Left forelimb (tissue), 1 donor: ENCODE data around the gene IQSEC3.
"Not testable (repeated sequence)": the region's sequence is repeated elsewhere in the genome, so short reads cannot be mapped to it uniquely, and the experiment has no call there.

Experiments used
- DNase-seq: peaks from one replicate; pipeline ENCODE4 v3.0.0-alpha.2; 2018; ENCODE audit warnings: low spot score

The IQSEC3 gene

DNA sequence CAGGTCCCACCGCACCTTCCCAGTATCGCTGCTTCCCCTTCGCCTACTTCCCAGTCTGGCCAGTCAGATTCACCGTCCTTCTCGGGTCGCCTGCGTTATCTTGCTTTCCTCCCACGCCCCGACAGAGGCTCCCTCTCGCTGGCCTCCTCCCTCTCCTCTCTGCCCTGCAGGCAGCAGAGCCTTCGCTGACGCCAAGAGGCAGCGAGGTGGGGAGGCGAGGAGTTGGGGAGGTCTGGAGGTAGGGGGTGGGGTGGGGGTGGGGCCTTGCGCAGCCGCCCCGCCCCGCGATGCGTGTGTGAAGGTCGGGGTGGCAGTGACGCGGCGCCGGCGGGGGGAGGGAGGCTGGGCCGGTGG lies at the start of gene IQSEC3:
TSS of gene IQSEC3 (plus strand) at position 340 of the 354 bp plus-strand sequence. CDS start 116 bp downstream, outside the sequence.
- DNase-seq, result not testable (repeated sequence)

DNA sequence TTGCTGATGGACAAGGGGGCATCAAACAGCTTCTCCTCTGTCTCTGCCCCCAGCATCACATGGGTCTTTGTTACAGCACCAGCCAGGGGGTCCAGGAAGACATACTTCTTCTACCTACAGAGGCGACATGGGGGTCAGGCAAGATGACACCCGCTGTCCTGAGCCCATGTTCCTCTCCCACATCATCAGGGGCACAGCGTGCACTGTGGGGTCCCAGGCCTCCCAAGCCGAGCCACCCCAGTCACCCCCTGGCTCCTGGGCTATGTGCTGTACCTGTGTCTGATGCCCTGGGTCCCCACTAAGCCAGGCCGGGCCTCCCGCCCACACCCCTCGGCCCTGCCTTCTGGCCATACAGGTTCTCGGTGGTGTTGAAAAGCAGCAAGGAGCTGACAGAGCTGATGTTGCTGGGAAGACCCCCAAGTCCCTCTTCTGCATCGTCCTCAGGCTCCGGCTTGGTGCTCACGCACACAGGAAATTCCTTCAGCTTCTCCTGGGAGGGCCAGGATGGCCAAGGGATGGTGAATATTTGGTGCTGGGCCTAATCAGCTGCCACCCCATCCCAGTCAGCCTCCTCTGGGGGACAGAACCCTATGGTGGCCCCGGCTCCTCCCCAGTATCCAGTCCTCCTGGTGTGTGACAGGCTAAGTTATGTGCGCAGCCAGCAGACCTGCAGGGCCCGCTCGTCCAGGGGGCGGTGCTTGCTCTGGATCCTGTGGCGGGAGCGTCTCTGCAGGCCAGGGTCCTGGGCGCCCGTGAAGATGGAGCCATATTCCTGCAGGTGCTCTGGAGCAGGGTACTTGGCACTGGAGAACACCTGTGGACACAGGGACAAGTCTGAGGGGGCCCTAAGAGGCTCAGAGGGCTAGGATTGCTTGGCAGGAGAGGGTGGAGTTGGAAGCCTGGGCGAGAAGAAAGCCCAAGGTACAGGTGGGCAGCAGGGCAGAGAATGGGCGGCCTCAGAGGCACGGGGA lies 48.9 kb upstream of the IQSEC3 start:
- DNase-seq, result not testable (repeated sequence)

DNA sequence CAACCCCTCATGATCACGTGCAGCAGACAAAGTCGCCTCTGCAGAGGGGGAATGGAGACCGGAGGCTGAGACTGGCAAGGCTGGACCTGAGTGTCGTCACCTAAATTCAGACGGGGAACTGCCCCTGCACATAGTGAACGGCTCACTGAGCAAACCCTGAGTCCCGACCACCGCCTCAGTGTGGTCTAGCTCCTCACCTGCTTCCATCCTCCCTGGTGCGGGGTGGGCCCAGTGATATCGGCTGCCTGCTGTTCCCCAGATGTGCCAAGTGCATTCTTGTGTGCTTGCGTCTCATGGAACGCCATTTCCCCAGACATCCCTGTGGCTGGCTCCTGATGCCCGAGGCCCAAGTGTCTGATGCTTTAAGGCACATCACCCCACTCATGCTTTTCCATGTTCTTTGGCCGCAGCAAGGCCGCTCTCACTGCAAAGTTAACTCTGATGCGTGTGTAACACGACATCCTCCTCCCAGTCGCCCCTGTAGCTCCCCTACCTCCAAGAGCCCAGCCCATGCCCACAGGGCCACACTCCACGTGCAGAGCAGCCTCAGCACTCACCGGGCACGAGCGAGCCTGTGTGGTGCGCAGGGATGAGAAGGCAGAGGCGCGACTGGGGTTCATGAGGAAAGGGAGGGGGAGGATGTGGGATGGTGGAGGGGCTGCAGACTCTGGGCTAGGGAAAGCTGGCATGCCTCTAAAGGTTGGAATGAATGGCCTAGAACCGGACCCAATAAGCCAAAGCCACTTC lies 47.6 kb upstream of the IQSEC3 start:
- DNase-seq, result not testable (repeated sequence)

DNA sequence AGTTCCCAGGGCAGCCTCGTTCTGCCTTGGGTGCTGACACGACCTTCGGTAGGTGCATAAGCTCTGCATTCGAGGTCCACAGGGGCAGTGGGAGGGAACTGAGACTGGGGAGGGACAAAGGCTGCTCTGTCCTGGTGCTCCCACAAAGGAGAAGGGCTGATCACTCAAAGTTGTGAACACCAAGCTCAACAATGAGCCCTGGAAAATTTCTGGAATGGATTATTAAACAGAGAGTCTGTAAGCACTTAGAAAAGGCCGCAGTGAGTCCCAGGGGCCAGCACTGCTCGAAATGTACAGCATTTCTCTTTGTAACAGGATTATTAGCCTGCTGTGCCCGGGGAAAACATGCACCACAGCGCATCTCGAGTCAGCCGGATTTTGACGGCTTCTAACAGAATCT lies 46.7 kb upstream of the IQSEC3 start:
- not testable (repeated sequence) for DNase-seq

DNA sequence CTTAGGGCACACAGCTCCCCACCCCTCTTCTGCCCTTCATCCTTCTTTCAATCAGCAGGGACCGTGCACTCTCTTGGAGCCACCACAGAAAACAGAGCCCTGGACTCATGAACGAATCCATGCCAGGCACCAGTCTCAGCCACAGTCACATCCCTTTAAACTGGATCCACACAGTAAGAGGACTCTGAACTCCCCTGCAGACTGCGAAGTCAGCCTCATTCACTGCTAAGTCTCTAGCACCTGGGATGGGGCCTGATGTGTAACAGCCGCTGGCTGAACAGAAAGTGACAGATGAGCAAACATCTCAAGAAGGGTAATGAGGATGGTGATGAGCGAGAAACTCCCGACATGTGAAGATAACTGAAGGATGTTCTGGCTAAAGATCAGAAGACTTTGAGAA lies 45.8 kb upstream of the IQSEC3 start:
- DNase-seq, result no peak

DNA sequence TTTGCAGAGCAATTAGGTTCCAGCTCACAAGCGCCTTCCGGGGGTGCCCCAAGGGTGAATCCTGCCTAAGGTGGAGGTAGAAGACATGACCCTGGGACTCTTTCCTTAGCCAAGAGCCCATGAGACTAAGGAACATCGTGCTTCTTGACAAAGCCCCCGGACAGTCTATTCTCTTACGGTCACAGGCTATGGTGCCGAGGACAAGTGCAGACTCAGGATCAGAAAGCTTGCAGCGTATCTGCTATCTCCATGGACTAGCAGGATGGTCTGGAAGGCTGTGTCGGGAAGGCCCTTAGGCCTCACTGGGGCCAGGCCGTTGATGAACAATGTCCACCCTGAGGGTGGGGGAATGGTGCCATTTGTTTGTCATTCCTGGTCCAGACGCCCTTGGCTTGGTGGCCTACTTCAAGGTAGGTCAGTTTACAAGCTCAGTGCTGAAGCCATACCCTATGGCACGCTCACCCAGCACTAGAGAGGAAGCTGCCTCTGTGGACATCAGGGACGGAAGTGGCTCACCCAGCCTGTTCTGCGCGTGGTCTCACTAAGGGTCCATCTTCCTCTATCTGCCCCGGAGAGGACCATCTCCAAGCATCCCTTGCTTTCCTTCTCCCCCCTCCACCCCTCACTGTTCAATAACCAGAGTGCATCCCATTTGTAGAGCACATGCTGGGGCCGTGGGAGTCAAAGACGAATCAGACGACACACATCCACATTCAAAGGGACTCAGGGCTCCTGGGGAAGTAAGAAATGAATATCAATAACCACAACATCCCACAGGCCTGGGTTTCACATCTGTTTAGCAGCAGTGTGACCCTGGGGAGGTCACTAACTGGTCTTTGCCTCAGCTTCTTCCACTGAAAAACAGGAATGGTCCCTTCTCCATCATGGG lies 45.0 kb upstream of the IQSEC3 start:
- DNase-seq, result peak; percentile 44

DNA sequence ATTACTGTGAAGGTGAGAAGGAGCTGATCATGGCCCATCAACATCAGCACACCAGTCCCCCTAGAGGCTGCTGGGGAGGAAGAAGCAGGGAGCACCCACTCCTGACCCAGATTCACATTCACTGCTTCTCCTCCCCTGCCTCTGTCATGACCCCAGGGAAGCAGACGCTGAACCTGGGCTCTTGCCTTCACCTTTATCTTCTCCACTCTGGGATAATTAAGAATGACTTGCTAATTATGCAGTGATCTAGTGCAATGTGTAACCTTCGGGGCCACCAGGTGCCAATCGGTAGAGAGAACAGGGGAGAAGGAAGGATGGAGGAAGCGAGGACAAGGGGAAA lies 44.4 kb upstream of the IQSEC3 start:
- DNase-seq, result no peak

DNA sequence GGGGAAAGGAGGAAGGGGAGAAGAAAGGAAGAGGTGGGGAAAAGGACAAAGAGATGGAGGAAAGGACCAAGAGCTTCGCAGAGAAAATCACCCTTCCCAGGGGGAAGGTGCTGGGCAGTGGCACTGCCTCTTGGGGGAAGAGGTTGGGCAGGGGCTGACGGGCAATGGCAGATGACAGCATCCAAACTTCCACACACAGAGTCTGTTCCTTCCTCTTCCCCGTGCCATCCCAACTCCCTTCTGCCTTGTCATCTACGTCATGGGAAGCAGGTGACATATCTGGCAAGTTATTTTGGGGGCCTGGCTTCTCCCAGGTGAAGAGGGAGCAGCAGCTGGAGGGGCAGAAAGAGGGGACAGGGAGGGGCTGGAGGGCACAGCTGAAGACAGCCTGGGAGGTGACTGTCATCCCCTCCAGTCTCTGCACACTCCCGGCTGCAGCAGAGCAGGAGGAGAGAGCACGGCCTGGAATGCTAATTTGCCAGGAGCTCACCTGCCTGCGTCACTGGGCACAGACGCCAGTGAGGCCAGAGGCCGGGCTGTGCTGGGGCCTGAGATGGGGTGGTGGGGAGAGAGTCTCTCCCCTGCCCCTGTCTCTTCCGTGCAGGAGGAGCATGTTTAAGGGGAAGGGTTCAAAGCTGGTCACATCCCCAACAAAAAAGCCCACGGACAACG lies 43.9 kb upstream of the IQSEC3 start:
- peak; percentile 36 for DNase-seq

DNA sequence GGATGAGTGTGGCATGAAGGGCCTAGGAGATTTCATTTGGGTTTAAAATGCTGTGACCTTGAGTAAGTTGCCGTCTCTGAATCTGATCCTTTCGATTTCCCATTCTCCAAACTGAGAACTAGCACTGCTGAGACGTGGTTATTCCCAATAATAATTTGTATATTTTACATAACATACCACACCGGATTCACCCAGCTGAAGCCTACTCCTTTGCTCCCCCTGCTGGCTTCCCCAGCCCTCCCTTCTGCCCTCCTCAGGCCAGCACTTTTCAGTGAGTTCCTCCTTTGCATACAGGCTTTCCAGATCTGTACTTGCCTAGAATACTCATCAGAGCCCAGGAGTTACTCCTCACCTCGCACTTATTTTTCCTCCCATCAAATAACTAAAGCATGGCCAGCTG lies 38.7 kb upstream of the IQSEC3 start:
- DNase-seq, result not testable (repeated sequence)

DNA sequence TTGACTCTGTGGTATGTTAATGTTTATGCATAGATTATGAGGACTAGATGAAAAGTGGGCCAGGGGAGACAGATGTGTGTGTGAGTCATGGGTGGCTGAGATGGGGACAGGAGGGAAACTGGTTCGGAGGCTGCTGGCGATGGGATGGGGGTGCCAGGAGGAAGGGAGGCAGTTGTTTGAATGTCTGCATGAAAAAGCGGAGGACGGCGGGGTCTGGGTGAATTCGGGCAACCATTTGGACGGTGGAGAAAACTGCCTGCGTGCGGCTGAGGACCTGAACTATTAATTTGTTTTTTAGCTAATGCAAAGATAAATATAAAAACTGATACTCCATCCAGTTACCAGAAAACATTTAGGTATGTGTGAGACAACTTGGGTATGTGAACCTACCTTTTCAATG lies 27.8 kb upstream of the IQSEC3 start:
- DNase-seq, result not testable (repeated sequence)

DNA sequence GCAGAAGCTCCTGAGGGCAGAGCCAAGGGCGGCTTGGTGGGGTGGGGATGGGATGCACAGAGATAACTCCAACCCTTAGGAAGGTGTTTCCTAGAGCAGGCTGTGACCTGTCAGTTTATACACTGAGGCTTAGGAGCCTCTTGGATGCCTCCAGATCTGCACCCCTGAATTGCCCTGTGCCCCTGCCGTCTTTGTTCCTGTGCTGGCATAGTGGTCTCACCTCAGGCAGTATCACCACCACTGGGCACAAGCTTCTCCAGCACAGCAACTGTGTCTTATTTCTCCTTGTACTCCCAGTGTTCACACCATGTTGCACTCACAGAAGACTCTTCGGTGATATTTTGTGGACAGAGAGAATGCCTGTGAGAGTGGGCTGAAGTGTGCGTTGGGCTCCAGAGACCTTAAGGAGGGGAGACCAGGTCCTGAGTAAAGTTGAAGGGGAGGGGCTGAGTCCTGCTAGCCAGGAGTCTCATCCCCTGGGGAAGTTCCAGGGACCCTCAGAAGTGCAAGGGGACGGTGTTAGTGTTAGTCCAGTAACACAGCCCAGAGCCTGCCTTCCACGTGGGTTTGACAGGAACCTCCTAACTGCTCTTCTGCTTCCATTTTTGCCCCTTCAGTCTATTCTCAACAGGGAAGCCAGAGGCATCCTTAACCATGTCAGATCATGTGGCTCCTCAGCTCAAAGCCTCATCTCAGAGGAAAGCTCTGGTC lies 26.9 kb upstream of the IQSEC3 start:
- DNase-seq, result not testable (repeated sequence)

DNA sequence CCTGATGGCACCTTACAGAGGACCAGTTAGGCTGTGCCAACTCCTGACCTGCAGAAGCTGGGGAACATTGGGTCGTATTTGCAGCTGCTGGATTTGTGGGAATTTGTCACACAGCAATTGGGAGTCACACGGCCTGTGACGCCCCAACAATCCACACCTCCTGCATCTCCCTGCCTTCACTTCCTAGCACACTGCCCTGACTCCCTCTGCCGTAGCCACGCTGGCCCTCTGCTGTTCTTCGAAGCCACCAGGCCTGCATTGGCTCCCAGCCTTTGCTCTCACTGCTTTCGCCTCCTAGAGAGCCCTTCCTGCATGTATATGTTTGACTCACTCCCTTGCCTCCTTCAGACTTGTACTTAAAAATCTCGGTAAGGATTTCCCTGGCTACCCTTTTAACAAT lies 22.2 kb upstream of the IQSEC3 start:
- DNase-seq, result not testable (repeated sequence)

DNA sequence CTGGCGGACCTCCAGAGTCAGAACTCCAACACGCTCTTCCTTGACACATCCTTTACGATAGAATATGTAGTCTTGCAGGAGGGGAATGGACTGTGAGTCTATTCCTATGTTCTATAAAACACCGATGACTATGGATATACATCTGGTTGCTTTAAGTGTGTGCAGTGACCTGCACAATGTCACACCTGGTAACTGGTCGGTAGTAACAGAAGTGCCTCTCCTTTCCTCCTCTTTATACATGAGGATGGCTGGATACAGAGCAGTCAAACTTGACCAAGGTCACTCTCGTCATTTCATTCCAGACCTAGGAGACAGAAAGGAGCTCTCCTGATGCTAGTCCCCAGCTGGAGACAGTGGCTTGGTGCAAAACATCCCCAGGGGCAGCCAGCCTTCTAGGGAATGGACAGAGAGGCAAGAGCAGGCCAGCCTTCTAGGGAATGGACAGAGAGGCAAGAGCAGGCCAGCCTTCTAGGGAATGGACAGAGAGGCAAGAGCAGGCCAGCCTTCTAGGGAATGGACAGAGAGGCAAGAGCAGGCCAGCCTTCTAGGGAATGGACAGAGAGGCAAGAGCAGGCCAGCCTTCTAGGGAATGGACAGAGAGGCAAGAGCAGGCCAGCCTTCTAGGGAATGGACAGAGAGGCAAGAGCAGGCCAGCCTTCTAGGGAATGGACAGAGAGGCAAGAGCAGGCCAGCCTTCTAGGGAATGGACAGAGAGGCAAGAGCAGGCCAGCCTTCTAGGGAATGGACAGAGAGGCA lies 21.2 kb upstream of the IQSEC3 start:
- not testable (repeated sequence) for DNase-seq

DNA sequence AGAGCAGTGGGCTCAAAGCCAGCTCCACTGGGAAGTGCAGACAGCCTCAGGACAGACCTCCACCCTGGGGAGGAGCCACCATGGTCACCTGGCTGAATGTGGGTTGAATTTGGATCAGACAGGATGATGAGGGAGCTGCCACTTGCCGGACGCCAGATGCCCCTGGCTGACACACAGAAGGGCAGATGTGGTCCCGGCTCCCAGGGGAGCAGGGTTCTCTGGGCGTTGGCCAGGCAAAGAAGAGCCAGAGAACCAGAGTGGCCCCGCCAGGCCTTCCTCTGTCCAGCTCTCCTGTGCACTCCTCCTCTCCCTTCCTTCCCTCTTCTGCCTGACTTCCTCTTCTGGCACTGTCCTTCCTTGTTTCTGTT lies 20.6 kb upstream of the IQSEC3 start:
- DNase-seq, result not testable (repeated sequence)

DNA sequence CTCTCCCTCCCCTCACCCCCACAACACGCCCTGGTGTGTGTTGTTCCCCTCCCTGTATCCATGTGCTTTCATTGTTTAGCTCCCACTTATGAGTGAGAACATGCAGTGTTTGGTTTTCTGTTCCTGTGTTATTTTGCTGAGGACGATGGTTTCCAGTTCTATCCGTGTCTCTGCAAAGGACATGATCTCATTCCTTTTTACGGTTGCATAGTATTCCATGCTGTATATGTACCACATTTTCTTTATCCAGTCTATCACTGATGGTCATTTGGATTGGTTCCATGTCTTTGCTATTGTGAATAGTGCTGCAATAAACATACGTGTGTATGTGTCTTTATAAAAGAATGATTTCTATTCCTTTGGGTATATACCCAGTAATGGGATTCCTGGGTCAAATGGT lies 20.0 kb upstream of the IQSEC3 start:
- not testable (repeated sequence) for DNase-seq

DNA sequence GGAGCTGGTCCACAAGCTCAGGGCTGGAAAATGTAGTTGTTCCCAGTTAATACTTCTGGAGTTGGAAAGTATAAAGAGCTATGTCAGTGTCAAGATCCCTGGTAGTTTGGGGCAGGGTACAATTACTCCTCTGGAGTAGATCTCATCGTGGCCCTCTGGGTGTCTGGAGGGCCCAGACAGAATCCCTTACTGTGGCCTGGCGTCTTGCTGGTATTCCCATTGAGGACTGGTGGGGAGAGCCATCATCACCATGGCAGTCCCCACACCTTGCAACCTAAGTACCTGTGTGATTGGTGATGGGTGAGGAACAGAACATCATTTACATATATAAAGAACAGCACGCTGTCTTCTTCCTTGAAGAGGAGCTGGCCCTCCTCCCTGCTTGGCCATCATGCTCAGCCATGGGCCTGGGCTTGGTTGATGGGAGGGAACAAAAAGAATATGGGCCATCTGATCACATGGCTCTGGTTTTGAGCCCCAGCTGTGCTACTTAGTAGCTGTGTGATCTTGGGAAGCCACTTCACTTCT lies 18.8 kb upstream of the IQSEC3 start:
- DNase-seq, result not testable (repeated sequence)

DNA sequence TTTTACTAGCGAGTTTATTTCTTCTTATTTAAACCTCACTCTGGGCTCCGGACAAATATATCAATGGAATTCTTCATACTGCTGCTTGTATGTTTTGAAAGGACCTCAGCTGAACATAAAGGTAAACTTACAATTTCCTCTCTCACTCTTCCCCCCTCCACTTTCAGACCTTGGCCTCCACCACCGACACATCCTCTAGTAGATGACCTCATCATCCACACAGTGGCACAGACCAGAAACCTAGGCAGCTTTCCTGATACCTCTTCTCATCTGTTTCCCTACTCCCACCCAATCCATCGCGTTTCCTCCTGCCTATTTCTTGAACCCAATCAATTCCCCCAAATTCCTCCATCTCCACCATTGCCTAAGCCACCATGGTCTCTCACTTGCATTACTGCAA lies 17.4 kb upstream of the IQSEC3 start:
- DNase-seq, result not testable (repeated sequence)

DNA sequence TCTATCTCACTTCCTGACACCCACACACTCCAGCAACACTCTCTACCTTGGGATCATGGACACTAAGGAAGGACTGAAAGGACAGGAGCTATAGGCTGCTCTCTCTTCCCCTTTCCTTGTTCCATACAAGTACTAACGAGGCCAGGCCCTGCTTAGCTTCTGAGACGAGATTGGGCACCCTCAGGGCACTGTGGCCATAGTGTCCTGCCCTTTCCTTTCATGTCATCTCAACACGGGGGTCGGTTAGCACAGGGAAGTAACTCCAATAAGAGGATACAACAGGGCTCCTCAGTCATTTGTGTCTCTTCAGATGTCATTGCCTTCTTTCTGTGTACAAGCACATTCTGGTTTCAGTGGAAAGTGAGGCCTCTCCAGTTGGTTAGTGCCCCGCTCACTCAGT lies 15.5 kb upstream of the IQSEC3 start:
- DNase-seq, result not testable (repeated sequence)

DNA sequence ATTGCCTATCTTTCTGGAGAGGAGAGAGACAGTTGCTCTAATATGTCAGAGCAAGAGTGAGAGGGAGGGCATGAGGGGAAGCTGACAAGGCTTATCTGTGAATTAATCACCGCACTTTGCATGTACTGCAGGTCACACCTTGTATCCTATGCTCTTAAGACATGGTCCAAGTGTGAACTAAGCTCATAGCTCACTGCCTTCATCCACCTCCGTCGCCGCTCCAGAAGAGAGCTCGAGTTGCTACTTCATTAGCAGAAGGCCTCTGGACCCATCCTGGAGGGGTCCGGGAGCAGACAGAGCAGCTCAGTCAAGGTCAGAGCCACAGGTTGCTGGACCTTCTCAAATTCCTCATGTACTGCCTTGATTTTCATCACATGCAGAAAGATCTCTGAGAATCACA lies 14.6 kb upstream of the IQSEC3 start:
- DNase-seq, result peak; percentile 48
